HepG2 (cell line): ENCODE data around the gene YBX2. TPM values are rescaled to one million over a fixed set of nuclear protein-coding genes. Genes with fewer than 3 reads are reported as not detected.
A peak's percentile ranks its signal among the peaks of the same experiment; 100 is the strongest.

Experiments used
- CBX2 ChIP-seq, 2 experiments: fragments of 200-600 bp in 1 of 2; sonication (generic); formaldehyde crosslinking in 1 of 2; IDR thresholded peaks; 2 replicates each; pipeline versions ENCODE4 v1.7.0 to v1.8.1; 2018 to 2022; ENCODE audit warnings: low read depth in 2 of 2, low read length in 1 of 2, mild to moderate bottlenecking in 1 of 2, missing genetic modification reagents in 1 of 2
- DBP ChIP-seq: sonication (generic); formaldehyde crosslinking; IDR thresholded peaks from 2 replicates; pipeline ENCODE4 v1.4.0; 2020; ENCODE audit warnings: missing genetic modification reagents; ENCODE audit errors: not compliant biosample characterization
- HMGXB4 ChIP-seq, 2 experiments: sonication (generic) in 1 of 2; formaldehyde crosslinking in 1 of 2; IDR thresholded peaks; 2 replicates each; pipeline versions ENCODE4 v1.4.0 to v1.6.1; 2018 to 2020; ENCODE audit warnings: missing genetic modification reagents in 2 of 2, borderline replicate concordance in 1 of 2, low read depth in 1 of 2, mild to moderate bottlenecking in 1 of 2, missing biosample characterization in 1 of 2
- HOMEZ ChIP-seq: IDR thresholded peaks from 2 replicates; pipeline ENCODE4 v1.6.1; 2016; ENCODE audit warnings: low read depth
- MAFG ChIP-seq: sonication (generic); formaldehyde crosslinking; IDR thresholded peaks from 2 replicates; pipeline ENCODE4 v1.5.1; 2020; ENCODE audit warnings: mild to moderate bottlenecking, missing genetic modification reagents
- MEF2D ChIP-seq: sonication (generic); formaldehyde crosslinking; IDR thresholded peaks from 2 replicates; pipeline ENCODE4 v1.5.1; 2020; ENCODE audit warnings: mild to moderate bottlenecking, missing genetic modification reagents
- NFKBIZ ChIP-seq: IDR thresholded peaks from 2 replicates; pipeline ENCODE4 v1.6.1; 2018; ENCODE audit warnings: missing genetic modification reagents, missing compliant biosample characterization
- PCBP2 ChIP-seq: fragments of 200-400 bp; formaldehyde crosslinking; optimal IDR thresholded peaks from 2 replicates; pipeline ENCODE3; 2018; ENCODE audit warnings: low read length, low read depth; ENCODE audit not compliant: poor library complexity, severe bottlenecking
- ZFX ChIP-seq: sonication (generic); formaldehyde crosslinking; IDR thresholded peaks from 2 replicates; pipeline ENCODE4 v1.4.0; 2020; ENCODE audit warnings: mild to moderate bottlenecking, low read depth, missing genetic modification reagents, moderate library complexity
- ZMAT5 ChIP-seq: sonication (generic); formaldehyde crosslinking; IDR thresholded peaks from 2 replicates; pipeline ENCODE4 v1.5.0; 2020; ENCODE audit warnings: mild to moderate bottlenecking, low read depth, missing genetic modification reagents, borderline replicate concordance
- ZNF318 ChIP-seq: sonication (generic); formaldehyde crosslinking; IDR thresholded peaks from 2 replicates; pipeline ENCODE4 v1.4.0; 2020; ENCODE audit warnings: mild to moderate bottlenecking, missing genetic modification reagents
- ZNF766 ChIP-seq: sonication (generic); formaldehyde crosslinking; IDR thresholded peaks from 2 replicates; pipeline ENCODE4 v1.5.0; 2020; ENCODE audit warnings: missing genetic modification reagents, borderline replicate concordance
- ZSCAN25 ChIP-seq: sonication (generic); formaldehyde crosslinking; IDR thresholded peaks from 2 replicates; pipeline ENCODE4 v1.8.0; 2022; ENCODE audit warnings: mild to moderate bottlenecking, missing genetic modification reagents
- polyA plus RNA-seq, 8 experiments: library from polyadenylated mRNA; depleted of rRNA in 3 of 8; stranded (reverse) in 7 of 8; unstranded in 1 of 8; fragments of >200 nt; fragmentation: Illumina TruSeq in 4 of 8; extraction: Trizol in 4 of 8; gene quantifications; 2 replicates each; pipeline versions ENCODE4 v1.2.1 to v1.2.3, GENCODE V29; 2011 to 2016; ENCODE audit warnings: low read depth in 4 of 8, missing spikeins in 1 of 8, mixed read lengths in 1 of 8; ENCODE audit not compliant: insufficient read depth in 1 of 8
- total RNA-seq, 5 experiments: library from RNA; depleted of rRNA; stranded (reverse); fragments of >200 nt; fragmentation: Illumina TruSeq; extraction: Trizol; gene quantifications; 2 replicates each; pipeline ENCODE4 v1.2.3, GENCODE V29; 2016; ENCODE audit warnings: low read depth in 1 of 5

Gene YBX2
- total and polyA plus RNA-seq, 2 of the 13 experiments (the other 11 are each of a cell fraction or from before 2014, with no cell fraction given): 0.12 to 0.22 TPM

GRCh38 chr17:7252176-7253043 is 42.0 kb downstream of the YBX2 start, which contains the start of gene ELP5 (continued):
- TF ChIP-seq ZFX (CRISPR knock-in tag) (peak; percentile 97), MAFG (CRISPR knock-in tag) (no peak), NFKBIZ (peak; percentile 58; the same call in 1 of the 2 replicates), ZNF766 (0 out of 2 replicates have a peak, but pooled peaks have one; percentile 23), ZNF318 (CRISPR knock-in tag) (peak; percentile 76; the same call in 1 of the 2 replicates), ZSCAN25 (CRISPR knock-in tag) (no peak), MEF2D (CRISPR knock-in tag) (peak; percentile 85), CBX2 (IDR thresholded peaks at IDR 0.05; ENCODE audit: low read depth, low read length) (no peak), CBX2 (CRISPR knock-in tag; IDR thresholded peaks at IDR 0.05; ENCODE audit: low read depth) (no peak), HOMEZ (CRISPR knock-in tag) (0 out of 2 replicates have a peak, but pooled peaks have one; percentile 11), ZMAT5 (CRISPR knock-in tag) (no peak), PCBP2 (no peak), HMGXB4 (CRISPR knock-in tag; IDR thresholded peaks at IDR 0.05; ENCODE audit: borderline replicate concordance in 1 of 2, low read depth in 1 of 2) (peak; percentile 94 to 96), DBP (CRISPR knock-in tag) (no peak)
